Endothelial cell of umbilical vein (primary cell): ENCODE data around the gene CDKL2. TPM values are rescaled to one million over a fixed set of nuclear protein-coding genes. Genes with fewer than 3 reads are reported as not detected.

ENCODE experiments used
- BruUV-seq: library from RNA; stranded (reverse); fragments of 400-500 nt; replicated peaks from 2 replicates; lab custom pipeline; 2021; lab: Mats Ljungman, UMichigan
- CTCF ChIA-PET: fragments of 300-600, 350-600 bp; sonication (Branson Sonifier 250); formaldehyde crosslinking; loops from one replicate; lab custom pipeline; 2021; ENCODE audit warnings: antibody characterized with exemption, inconsistent platforms; lab: Charles Lee
- POLR2A ChIA-PET: fragments of 300-600, 350-600 bp; sonication (Branson Sonifier 250); formaldehyde crosslinking; loops from one replicate; lab custom pipeline; 2021; ENCODE audit warnings: antibody characterized with exemption, inconsistent platforms; lab: Charles Lee
- DNase-seq: peaks from one replicate; pipeline ENCODE4 v3.0.0-alpha.2; 2011; ENCODE audit warnings: low read depth, low spot score
- FAIRE-seq: peaks from 2 replicates; lab custom pipeline; 2011; peaks lifted over from hg19 to GRCh38; lab: Jason Lieb, UNC
- H2AFZ ChIP-seq: 2 replicates; pipeline ENCODE4 v1.6.0; 2012; ENCODE audit warnings: low read depth, low read length, control low read depth, inconsistent platforms
- H3K27ac ChIP-seq: 2 replicates; pipeline ENCODE4 v1.5.1; 2011; ENCODE audit warnings: low read depth, mild to moderate bottlenecking, control low read depth, low read length, moderate library complexity; ENCODE audit not compliant: insufficient read depth
- H3K27me3 ChIP-seq, 2 experiments: 2 replicates each; pipeline versions ENCODE4 v1.6.0 to v1.6.1; 2011; ENCODE audit warnings: low read length in 2 of 2, mixed read lengths in 1 of 2; ENCODE audit not compliant: control insufficient read depth in 2 of 2, insufficient read depth in 2 of 2
- H3K36me3 ChIP-seq, 2 experiments: 2 replicates in 1 of 2; 3 replicates in 1 of 2; pipeline ENCODE4 v1.5.1; 2011; ENCODE audit warnings: low read length in 2 of 2, mild to moderate bottlenecking in 1 of 2, moderate library complexity in 1 of 2; ENCODE audit not compliant: control insufficient read depth in 2 of 2, insufficient read depth in 2 of 2; ENCODE audit errors: extremely low read depth in 1 of 2
- H3K4me1 ChIP-seq: 3 replicates; pipeline ENCODE4 v1.5.1; 2011; ENCODE audit warnings: mild to moderate bottlenecking, low read length; ENCODE audit not compliant: control insufficient read depth, insufficient read depth; ENCODE audit errors: extremely low read depth
- H3K4me2 ChIP-seq: 2 replicates; pipeline ENCODE4 v1.6.1; 2011; ENCODE audit warnings: low read length, control low read depth, mixed read lengths; ENCODE audit not compliant: insufficient read depth
- H3K4me3 ChIP-seq, 3 experiments: fragments of 200-600 bp in 1 of 3; sonication (generic), shearing (Covaris generic) in 1 of 3; replicated peaks in 1 of 3; 2 replicates each; pipeline ENCODE4 v1.5.1; 2011 to 2016; ENCODE audit warnings: control low read depth in 3 of 3, low read length in 3 of 3, mild to moderate bottlenecking in 2 of 3, inconsistent platforms in 1 of 3, low read depth in 1 of 3, moderate library complexity in 1 of 3; ENCODE audit not compliant: insufficient read depth in 1 of 3
- H3K79me2 ChIP-seq: 2 replicates; pipeline ENCODE4 v1.6.0; 2012; ENCODE audit warnings: low read length, inconsistent platforms; ENCODE audit not compliant: control insufficient read depth, insufficient read depth
- H3K9ac ChIP-seq: replicated peaks from 2 replicates; pipeline ENCODE3; 2011; ENCODE audit warnings: low read length, control low read depth; ENCODE audit not compliant: insufficient read depth; ENCODE audit errors: extremely low read depth
- H3K9me1 ChIP-seq: replicated peaks from 3 replicates; pipeline ENCODE4 v1.6.0; 2011; ENCODE audit warnings: mild to moderate bottlenecking, low read length; ENCODE audit not compliant: control insufficient read depth, insufficient read depth; ENCODE audit errors: extremely low read depth
- H3K9me3 ChIP-seq: replicated peaks from 2 replicates; pipeline ENCODE4 v1.5.1; 2012; ENCODE audit warnings: low read length, inconsistent platforms; ENCODE audit not compliant: control insufficient read depth, insufficient read depth
- H4K20me1 ChIP-seq: replicated peaks from 2 replicates; pipeline ENCODE3; 2011; ENCODE audit warnings: mild to moderate bottlenecking, low read length; ENCODE audit not compliant: control insufficient read depth, insufficient read depth; ENCODE audit errors: extremely low read depth
- FOS ChIP-seq: IDR thresholded peaks from 2 replicates; pipeline ENCODE4 v1.6.1; 2011; ENCODE audit warnings: mild to moderate bottlenecking, low read length, moderate library complexity, borderline replicate concordance; ENCODE audit not compliant: insufficient read depth
- POLR2A ChIP-seq: IDR thresholded peaks from 2 replicates; pipeline ENCODE4 v1.6.1; 2012; ENCODE audit warnings: low read depth, mild to moderate bottlenecking, control low read depth, low read length
- dilution Hi-C: fragments of 300-500 bp; cut with MboI; formaldehyde crosslinking; loops from one replicate; pipeline ENCODE4 v1.15.0; 2019; ENCODE audit warnings: low sequenced_read_pairs; ENCODE audit not compliant: extremely low pct_ligation_motif_present
- intact Hi-C: fragments of 100-400 bp; cut with micrococcal nuclease; formaldehyde crosslinking; loops from one replicate; pipeline ENCODE4 v1.10.0; 2022
- polyA plus RNA-seq, 4 experiments: library from polyadenylated mRNA; depleted of rRNA in 3 of 4; stranded (reverse) in 3 of 4; unstranded in 1 of 4; fragments of >200 nt; gene quantifications; 2 replicates each; pipeline versions ENCODE4 v1.2.1 to v1.2.3, GENCODE V29; 2011 to 2012; ENCODE audit warnings: missing spikeins in 1 of 4
- total RNA-seq: library from RNA; stranded (reverse); gene quantifications from 2 replicates; pipeline ENCODE4 v1.2.3, GENCODE V29; 2021
- TF ChIP-seq, protein P1 (sequence below): IDR thresholded peaks from 2 replicates; pipeline ENCODE4 v1.6.1; 2011; ENCODE audit not compliant: insufficient read depth, insufficient read length

The CDKL2 gene
- total and polyA plus RNA-seq, 2 donors (not counting 3 experiments of a cell fraction or from before 2014, with no cell fraction given) = 0.23 to 0.55 TPM

- H4K20me1 ChIP-seq = no peaks in the 10 kb centered on the region
- H2AFZ ChIP-seq = no peak overlapping the region
- H3K4me1 ChIP-seq = no peaks in the 10 kb centered on the region
- H3K4me2 ChIP-seq = no peak overlapping the region
- BruUV-seq = no TSS peak
- H3K4me3 ChIP-seq = no peak overlapping the region
- intact Hi-C loops = no loop called here
- TF ChIP-seq FOS = no peak
- no peak overlapping the region for H3K27ac ChIP-seq
- no peaks in the 10 kb centered on the region for H3K9me3 ChIP-seq
- no peaks in the 10 kb centered on the region for H3K9me1 ChIP-seq
- H3K9ac ChIP-seq = no peak overlapping the region
- POLR2A ChIA-PET = no interaction called here
- H3K36me3 ChIP-seq = no peaks in the 10 kb centered on the region
- no peak for DNase-seq
- no peak for FAIRE-seq
- H3K79me2 ChIP-seq = no peaks in the 10 kb centered on the region
- no peaks in the 10 kb centered on the region for H3K27me3 ChIP-seq
- CTCF ChIA-PET = no interaction called here
- dilution Hi-C loops = no loop called here
These were observed 31.9 kb downstream of the CDKL2 start for GRCh38 chr4:75598390-75598789.

DNA sequence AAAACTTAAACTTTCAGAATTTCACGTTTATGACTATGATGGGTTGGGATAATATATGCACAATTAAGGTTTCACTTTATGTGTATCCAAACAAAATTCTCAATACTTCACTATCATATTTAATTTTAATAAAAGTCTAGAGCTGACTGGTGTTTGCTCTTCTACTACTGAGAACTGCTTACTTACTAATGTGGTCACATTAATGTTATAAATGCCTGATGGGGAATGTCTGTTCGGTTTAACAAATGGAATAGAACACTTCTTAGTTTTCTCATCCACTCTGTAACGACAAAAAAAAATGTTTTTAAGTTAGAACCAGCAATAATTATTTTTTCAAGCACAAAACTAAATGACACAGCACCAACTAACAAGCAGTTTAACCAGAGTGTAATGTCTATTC, 34.3 kb downstream of the CDKL2 start:
- H3K27ac ChIP-seq = no peak overlapping the region
- no peaks in the 10 kb centered on the region for H3K9me3 ChIP-seq
- H3K9ac ChIP-seq = no peak overlapping the region
- no peak for FAIRE-seq
- POLR2A ChIA-PET = no interaction called here
- no peaks in the 10 kb centered on the region for H3K9me1 ChIP-seq
- intact Hi-C loops = no loop called here
- CTCF ChIA-PET = interaction anchor here (1.2 kb wide), 1 partner anchor 12 kb away, joined by 3 read pairs; no protein-coding TSS in a partner anchor
- H2AFZ ChIP-seq = no peak overlapping the region
- TF ChIP-seq, protein P1, sequence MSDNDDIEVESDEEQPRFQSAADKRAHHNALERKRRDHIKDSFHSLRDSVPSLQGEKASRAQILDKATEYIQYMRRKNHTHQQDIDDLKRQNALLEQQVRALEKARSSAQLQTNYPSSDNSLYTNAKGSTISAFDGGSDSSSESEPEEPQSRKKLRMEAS = no peak
- TF ChIP-seq POLR2A = no peak
- no peaks in the 10 kb centered on the region for H3K4me1 ChIP-seq
- no peak overlapping the region for H3K4me3 ChIP-seq
- no peak for DNase-seq
- H3K27me3 ChIP-seq = no peaks in the 10 kb centered on the region
- H4K20me1 ChIP-seq = no peaks in the 10 kb centered on the region
- no TSS peak for BruUV-seq
- no peaks in the 10 kb centered on the region for H3K36me3 ChIP-seq
- H3K79me2 ChIP-seq = no peaks in the 10 kb centered on the region
- dilution Hi-C loops = no loop called here
- no peak overlapping the region for H3K4me2 ChIP-seq
